ENCODE measurements around the gene SOCS6. TPM values are rescaled to one million over a fixed set of nuclear protein-coding genes. Genes with fewer than 3 reads are reported as not detected.

The SOCS6 gene
- polyA plus RNA-seq, 1 of the 3 experiments (the other 2 are of a cell fraction) = 12.1 TPM

DNA sequence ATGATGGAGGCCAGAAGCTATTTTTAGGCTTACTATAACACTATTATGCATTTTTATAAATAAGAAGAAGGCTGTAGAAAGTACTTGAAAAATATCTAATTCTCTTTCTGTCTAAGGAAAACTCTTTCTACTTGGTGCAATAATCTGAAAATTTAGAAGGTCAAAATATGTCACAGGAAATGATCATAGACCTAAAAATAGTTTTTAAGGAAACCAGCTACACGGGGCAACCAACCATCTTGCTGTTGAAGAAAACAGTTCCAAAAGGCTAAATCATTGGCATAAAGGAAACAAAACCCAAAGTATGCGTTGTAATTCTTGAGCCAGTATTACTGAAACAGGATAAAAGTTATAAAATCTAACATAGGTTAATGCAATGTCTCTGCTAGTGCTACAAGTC lies 40.2 kb downstream of the SOCS6 start:
- no peaks in the 10 kb centered on the region for H3K27me3 ChIP-seq (ENCODE audit: insufficient read depth)
- H3K4me2 ChIP-seq = peak overlapping the region; percentile 25
- ChIA-PET POLR2A (no interaction called here), CTCF (no interaction called here)
- H3K9me2 ChIP-seq = no peaks in the 10 kb centered on the region
- peak overlapping the region in 1 of 2 experiments; percentile 58; a peak in 2 of 4 replicates for H3K27ac ChIP-seq (ENCODE audit: low read depth in 2 of 2, low read length in 1 of 2)
- peaks cover 6% of the 10 kb centered on the region; the same call in 1 of the 2 replicates for H4K20me1 ChIP-seq (ENCODE audit: insufficient read depth)
- DNase-seq = no peak
- peaks cover 35 to 51% of the 10 kb centered on the region in 2 experiments for H3K36me3 ChIP-seq (replicated peaks in 1 of 2; ENCODE audit: control insufficient read depth in 1 of 2, insufficient read depth in 2 of 2, low read length in 1 of 2)
- peaks cover 73% of the 10 kb centered on the region for H3K79me2 ChIP-seq (ENCODE audit: insufficient read depth)
- H3K9me3 ChIP-seq = no peaks in the 10 kb centered on the region
- no peak overlapping the region for H3K4me3 ChIP-seq (ENCODE audit: low read depth in 2 of 2, low read length in 1 of 2)
- WGBS (ENCODE audit: low lambda C conversion rate) = 74% methylated on average over 2 of the region's 2 CpGs
- H2AFZ ChIP-seq (ENCODE audit: low read depth) = peak overlapping the region; percentile 4; the same call in 1 of the 2 replicates
- peaks cover 0 to 16% of the 10 kb centered on the region in 2 experiments; a peak in 2 of 4 replicates for H3K4me1 ChIP-seq (ENCODE audit: control insufficient read depth in 1 of 2, insufficient read depth in 2 of 2, low read depth in 1 of 2, low read length in 1 of 2)
- TF ChIP-seq MEF2A (IDR thresholded peaks at IDR 0.05; ENCODE audit: borderline replicate concordance, low read depth) = 0 out of 2 replicates have a peak, but pooled peaks have one; percentile 9
- TF ChIP-seq, protein P1, sequence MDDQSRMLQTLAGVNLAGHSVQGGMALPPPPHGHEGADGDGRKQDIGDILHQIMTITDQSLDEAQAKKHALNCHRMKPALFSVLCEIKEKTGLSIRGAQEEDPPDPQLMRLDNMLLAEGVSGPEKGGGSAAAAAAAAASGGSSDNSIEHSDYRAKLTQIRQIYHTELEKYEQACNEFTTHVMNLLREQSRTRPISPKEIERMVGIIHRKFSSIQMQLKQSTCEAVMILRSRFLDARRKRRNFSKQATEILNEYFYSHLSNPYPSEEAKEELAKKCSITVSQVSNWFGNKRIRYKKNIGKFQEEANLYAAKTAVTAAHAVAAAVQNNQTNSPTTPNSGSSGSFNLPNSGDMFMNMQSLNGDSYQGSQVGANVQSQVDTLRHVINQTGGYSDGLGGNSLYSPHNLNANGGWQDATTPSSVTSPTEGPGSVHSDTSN (IDR thresholded peaks at IDR 0.05) = no peak
- peaks cover 25% of the 10 kb centered on the region for H3F3A ChIP-seq (replicated peaks; ENCODE audit: insufficient read depth)
- H3K9ac ChIP-seq = peak overlapping the region; percentile 33; the same call in 1 of the 2 replicates

DNA sequence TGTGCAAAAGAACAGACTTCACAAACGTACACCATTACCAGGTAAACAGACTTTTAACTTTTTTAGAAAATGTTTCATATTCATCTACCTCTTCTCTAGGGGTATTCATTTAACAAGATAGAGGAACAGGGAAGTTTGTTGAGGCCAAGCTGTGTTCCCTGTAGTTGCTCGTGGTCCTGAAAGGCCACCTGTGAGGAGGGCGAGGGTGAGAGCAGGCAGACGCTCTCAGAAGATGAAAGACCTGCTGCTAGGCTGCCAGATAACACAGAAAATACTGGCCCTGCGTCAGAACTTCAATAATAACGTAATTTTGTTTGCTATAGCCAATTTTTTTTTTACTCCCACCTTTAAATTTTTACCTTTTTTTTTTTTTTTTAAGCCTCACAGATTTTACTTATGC lies 42.0 kb downstream of the SOCS6 start:
- H3K4me1 ChIP-seq (ENCODE audit: control insufficient read depth in 1 of 2, insufficient read depth in 2 of 2, low read depth in 1 of 2, low read length in 1 of 2) = peaks cover 0 to 16% of the 10 kb centered on the region in 2 experiments; a peak in 2 of 4 replicates
- WGBS (ENCODE audit: low lambda C conversion rate) = 89% methylated on average over 6 of the region's 6 CpGs
- H3K4me2 ChIP-seq = no peak overlapping the region
- no peaks in the 10 kb centered on the region for H3K9me2 ChIP-seq
- peaks cover 29% of the 10 kb centered on the region for H3F3A ChIP-seq (replicated peaks; ENCODE audit: insufficient read depth)
- H4K20me1 ChIP-seq (ENCODE audit: insufficient read depth) = peaks cover under 1% of the 10 kb centered on the region; the same call in 1 of the 2 replicates
- H3K27ac ChIP-seq (ENCODE audit: low read depth in 2 of 2, low read length in 1 of 2) = no peak overlapping the region
- peaks cover 20 to 55% of the 10 kb centered on the region in 2 experiments for H3K36me3 ChIP-seq (replicated peaks in 1 of 2; ENCODE audit: control insufficient read depth in 1 of 2, insufficient read depth in 2 of 2, low read length in 1 of 2)
- no peak overlapping the region for H3K4me3 ChIP-seq (ENCODE audit: low read depth in 2 of 2, low read length in 1 of 2)
- H3K79me2 ChIP-seq (ENCODE audit: insufficient read depth) = peaks cover 57% of the 10 kb centered on the region
- DNase-seq = no peak
- H3K9me3 ChIP-seq = no peaks in the 10 kb centered on the region
- H3K9ac ChIP-seq = no peak overlapping the region
- no peaks in the 10 kb centered on the region for H3K27me3 ChIP-seq (ENCODE audit: insufficient read depth)
- POLR2A ChIA-PET = no interaction called here
- no peak overlapping the region for H2AFZ ChIP-seq (ENCODE audit: low read depth)
- CTCF ChIA-PET = interaction anchor here (1.1 kb wide), 1 partner anchor 75 kb away, joined by 3 read pairs; no protein-coding TSS in a partner anchor
- TF ChIP-seq EP300 (IDR thresholded peaks at IDR 0.05; ENCODE audit: borderline replicate concordance in 1 of 2, low read depth in 1 of 2, low read length in 1 of 2) (no peak), RFX5 (IDR thresholded peaks at IDR 0.05; ENCODE audit: low read length) (no peak)

DNA sequence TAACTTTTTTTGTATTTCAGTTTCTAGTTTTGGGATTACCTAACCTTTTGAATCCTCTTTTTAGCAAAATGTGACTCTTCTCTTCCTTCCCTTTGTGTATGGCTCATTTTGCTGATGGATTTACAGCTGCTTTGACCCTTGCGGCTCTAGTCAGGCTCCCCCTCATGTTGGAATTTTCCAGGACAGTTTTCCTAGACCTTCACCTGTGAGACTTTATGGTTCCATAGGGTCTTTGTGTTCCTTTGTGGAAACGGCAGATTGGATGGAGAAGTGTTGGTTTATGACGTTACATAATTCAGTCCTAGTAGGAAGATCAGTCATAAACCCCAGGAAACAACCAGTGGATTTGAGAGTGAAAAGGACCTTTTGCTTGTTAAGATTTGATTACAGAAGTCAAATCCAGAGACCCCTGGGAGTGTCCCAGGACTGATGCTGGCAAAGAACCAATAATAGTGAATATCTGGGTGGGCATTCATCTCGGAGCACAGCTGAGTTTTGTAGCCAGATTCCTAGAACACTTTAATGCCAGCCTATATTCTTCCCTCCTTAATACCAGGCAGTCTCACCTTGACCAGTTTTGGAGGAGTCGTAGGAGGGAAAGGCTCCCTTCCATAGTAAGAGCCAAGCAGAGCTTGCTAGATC lies 42.7 kb downstream of the SOCS6 start:
- H3K4me1 ChIP-seq (ENCODE audit: control insufficient read depth in 1 of 2, insufficient read depth in 2 of 2, low read depth in 1 of 2, low read length in 1 of 2) = peaks cover 0 to 16% of the 10 kb centered on the region in 2 experiments; a peak in 2 of 4 replicates
- H3K36me3 ChIP-seq (replicated peaks in 1 of 2; ENCODE audit: control insufficient read depth in 1 of 2, insufficient read depth in 2 of 2, low read length in 1 of 2) = peaks cover 14 to 49% of the 10 kb centered on the region in 2 experiments
- no peak overlapping the region for H2AFZ ChIP-seq (ENCODE audit: low read depth)
- H3K9me2 ChIP-seq = no peaks in the 10 kb centered on the region
- H3K9ac ChIP-seq = no peak overlapping the region
- H4K20me1 ChIP-seq (ENCODE audit: insufficient read depth) = no peaks in the 10 kb centered on the region
- H3K4me2 ChIP-seq = no peak overlapping the region
- H3K4me3 ChIP-seq (ENCODE audit: low read depth in 2 of 2, low read length in 1 of 2) = no peak overlapping the region
- WGBS (ENCODE audit: low lambda C conversion rate) = 99% methylated on average over 5 of the region's 5 CpGs
- no peaks in the 10 kb centered on the region for H3K27me3 ChIP-seq (ENCODE audit: insufficient read depth)
- ChIA-PET POLR2A (no interaction called here), CTCF (interaction anchor here (1.1 to 1.5 kb wide), 2 partner anchors 75 to 136 kb away, joined by 3 read pairs; no protein-coding TSS in a partner anchor)
- DNase-seq = no peak
- H3F3A ChIP-seq (replicated peaks; ENCODE audit: insufficient read depth) = peaks cover 31% of the 10 kb centered on the region
- no peak overlapping the region for H3K27ac ChIP-seq (ENCODE audit: low read depth in 2 of 2, low read length in 1 of 2)
- peaks cover 50% of the 10 kb centered on the region for H3K79me2 ChIP-seq (ENCODE audit: insufficient read depth)
- H3K9me3 ChIP-seq = no peaks in the 10 kb centered on the region
- TF ChIP-seq, protein P2, sequence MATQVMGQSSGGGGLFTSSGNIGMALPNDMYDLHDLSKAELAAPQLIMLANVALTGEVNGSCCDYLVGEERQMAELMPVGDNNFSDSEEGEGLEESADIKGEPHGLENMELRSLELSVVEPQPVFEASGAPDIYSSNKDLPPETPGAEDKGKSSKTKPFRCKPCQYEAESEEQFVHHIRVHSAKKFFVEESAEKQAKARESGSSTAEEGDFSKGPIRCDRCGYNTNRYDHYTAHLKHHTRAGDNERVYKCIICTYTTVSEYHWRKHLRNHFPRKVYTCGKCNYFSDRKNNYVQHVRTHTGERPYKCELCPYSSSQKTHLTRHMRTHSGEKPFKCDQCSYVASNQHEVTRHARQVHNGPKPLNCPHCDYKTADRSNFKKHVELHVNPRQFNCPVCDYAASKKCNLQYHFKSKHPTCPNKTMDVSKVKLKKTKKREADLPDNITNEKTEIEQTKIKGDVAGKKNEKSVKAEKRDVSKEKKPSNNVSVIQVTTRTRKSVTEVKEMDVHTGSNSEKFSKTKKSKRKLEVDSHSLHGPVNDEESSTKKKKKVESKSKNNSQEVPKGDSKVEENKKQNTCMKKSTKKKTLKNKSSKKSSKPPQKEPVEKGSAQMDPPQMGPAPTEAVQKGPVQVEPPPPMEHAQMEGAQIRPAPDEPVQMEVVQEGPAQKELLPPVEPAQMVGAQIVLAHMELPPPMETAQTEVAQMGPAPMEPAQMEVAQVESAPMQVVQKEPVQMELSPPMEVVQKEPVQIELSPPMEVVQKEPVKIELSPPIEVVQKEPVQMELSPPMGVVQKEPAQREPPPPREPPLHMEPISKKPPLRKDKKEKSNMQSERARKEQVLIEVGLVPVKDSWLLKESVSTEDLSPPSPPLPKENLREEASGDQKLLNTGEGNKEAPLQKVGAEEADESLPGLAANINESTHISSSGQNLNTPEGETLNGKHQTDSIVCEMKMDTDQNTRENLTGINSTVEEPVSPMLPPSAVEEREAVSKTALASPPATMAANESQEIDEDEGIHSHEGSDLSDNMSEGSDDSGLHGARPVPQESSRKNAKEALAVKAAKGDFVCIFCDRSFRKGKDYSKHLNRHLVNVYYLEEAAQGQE (IDR thresholded peaks at IDR 0.05; ENCODE audit: low read depth, low read length) = no peak
- TF ChIP-seq, protein P3, sequence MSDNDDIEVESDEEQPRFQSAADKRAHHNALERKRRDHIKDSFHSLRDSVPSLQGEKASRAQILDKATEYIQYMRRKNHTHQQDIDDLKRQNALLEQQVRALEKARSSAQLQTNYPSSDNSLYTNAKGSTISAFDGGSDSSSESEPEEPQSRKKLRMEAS (IDR thresholded peaks at IDR 0.05; ENCODE audit: low read depth) = no peak
- TF ChIP-seq RAD21 (IDR thresholded peaks at IDR 0.05; ENCODE audit: low read length) = no peak
- TF ChIP-seq EP300 (IDR thresholded peaks at IDR 0.05; ENCODE audit: borderline replicate concordance in 1 of 2, low read depth in 1 of 2, low read length in 1 of 2) = no peak
- TF ChIP-seq MXI1 (IDR thresholded peaks at IDR 0.05; ENCODE audit: low read depth, low read length) = no peak
- TF ChIP-seq, protein P4, sequence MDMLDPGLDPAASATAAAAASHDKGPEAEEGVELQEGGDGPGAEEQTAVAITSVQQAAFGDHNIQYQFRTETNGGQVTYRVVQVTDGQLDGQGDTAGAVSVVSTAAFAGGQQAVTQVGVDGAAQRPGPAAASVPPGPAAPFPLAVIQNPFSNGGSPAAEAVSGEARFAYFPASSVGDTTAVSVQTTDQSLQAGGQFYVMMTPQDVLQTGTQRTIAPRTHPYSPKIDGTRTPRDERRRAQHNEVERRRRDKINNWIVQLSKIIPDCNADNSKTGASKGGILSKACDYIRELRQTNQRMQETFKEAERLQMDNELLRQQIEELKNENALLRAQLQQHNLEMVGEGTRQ (IDR thresholded peaks at IDR 0.05; ENCODE audit: borderline replicate concordance, low read depth, low read length) = no peak
- no peak for TF ChIP-seq NFIC (IDR thresholded peaks at IDR 0.05; ENCODE audit: borderline replicate concordance)
- no peak for TF ChIP-seq GATA2 (CRISPR knock-in tag; IDR thresholded peaks at IDR 0.05)
- TF ChIP-seq, protein P1 (IDR thresholded peaks at IDR 0.05) = no peak
- no peak for TF ChIP-seq GABPA (IDR thresholded peaks at IDR 0.05; ENCODE audit: low read depth)
